Chondrocyte (in vitro differentiated cells): Measurements from ENCODE around the gene RNU7-1. TPM values are rescaled to one million over a fixed set of nuclear protein-coding genes. Genes with fewer than 3 reads are reported as not detected.
A peak's percentile ranks its signal among the peaks of the same experiment; 100 is the strongest.

Experiments
- DNase-seq: peaks from one replicate; pipeline ENCODE4 v3.0.0; 2021; ENCODE audit warnings: mixed read lengths, low spot score
- H3K27ac Mint-ChIP-seq: one replicate; pipeline ENCODE4 v1.8.0; 2021; ENCODE audit warnings: mild to moderate bottlenecking, moderate library complexity, mixed read lengths; ENCODE audit not compliant: unreplicated experiment
- H3K27me3 Mint-ChIP-seq: 2 replicates; pipeline ENCODE4 v1.8.0; 2021; ENCODE audit warnings: low read depth, mixed read lengths
- H3K36me3 Mint-ChIP-seq: 2 replicates; pipeline ENCODE4 v1.8.0; 2021; ENCODE audit warnings: low read depth, mixed read lengths
- H3K4me1 Mint-ChIP-seq: 2 replicates; pipeline ENCODE4 v1.8.0; 2021; ENCODE audit warnings: low read depth, mild to moderate bottlenecking, mixed read lengths
- H3K4me3 Mint-ChIP-seq: one replicate; pipeline ENCODE4 v1.8.0; 2021; ENCODE audit warnings: mild to moderate bottlenecking, moderate library complexity, mixed read lengths; ENCODE audit not compliant: unreplicated experiment
- H3K9me3 Mint-ChIP-seq: 2 replicates; pipeline ENCODE4 v1.8.0; 2021; ENCODE audit warnings: low read depth, mixed read lengths
- long read RNA-seq: library from polyadenylated mRNA; stranded (forward); transcript quantifications from one replicate; pipeline ENCODE4 v2.0.0, GENCODE V29; 2021
- total RNA-seq: library from RNA; stranded (reverse); gene quantifications from 3 replicates; pipeline ENCODE4 v1.2.1, GENCODE V29; 2021
- TF ChIP-seq, protein P1 (sequence below): fragments of 200-600 bp; sonication (generic); IDR thresholded peaks from 2 replicates; pipeline ENCODE4 v1.5.0; 2021; ENCODE audit warnings: antibody characterized with exemption, mild to moderate bottlenecking, moderate library complexity

The RNU7-1 gene
- not detected in 3 replicates for total RNA-seq
- long read RNA-seq, result 0 reads

DNA sequence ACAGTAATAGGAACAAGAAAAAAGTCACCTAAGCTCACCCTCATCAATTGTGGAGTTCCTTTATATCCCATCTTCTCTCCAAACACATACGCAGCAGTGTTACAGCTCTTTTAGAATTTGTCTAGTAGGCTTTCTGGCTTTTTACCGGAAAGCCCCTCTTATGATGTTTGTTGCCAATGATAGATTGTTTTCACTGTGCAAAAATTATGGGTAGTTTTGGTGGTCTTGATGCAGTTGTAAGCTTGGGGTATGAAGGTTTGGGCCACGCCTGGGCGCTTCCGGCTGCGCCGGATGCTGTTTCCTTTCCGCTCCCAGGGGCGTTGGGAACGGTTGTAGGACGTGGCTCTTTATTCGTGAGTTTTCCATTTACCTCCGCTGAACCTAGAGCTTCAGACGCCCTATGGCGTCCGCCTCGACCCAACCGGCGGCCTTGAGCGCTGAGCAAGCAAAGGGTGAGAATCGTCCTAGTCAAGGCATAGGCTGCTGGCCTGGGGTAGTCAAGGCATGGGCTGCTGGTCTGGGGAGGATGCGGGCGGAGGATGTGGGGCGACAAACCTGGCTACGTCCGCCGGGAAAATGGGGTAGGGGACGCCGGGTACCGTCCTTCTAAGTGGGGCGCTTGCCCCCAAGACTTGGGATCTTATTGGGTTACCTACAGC is at the start of gene RNU7-1, which contains the start of gene C12orf57:
Gene RNU7-1, plus strand, starts transcription at position 95 of the 659 bp plus-strand sequence.
Gene C12orf57, plus strand, starts transcription at position 301 of the 659 bp plus-strand sequence. Its CDS starts 100 bp downstream, at position 401.
- peaks cover 45% of the 10 kb centered on the region for H3K4me1 Mint-ChIP-seq
- H3K36me3 Mint-ChIP-seq, result peaks cover 16% of the 10 kb centered on the region
- no peak for DNase-seq

DNA sequence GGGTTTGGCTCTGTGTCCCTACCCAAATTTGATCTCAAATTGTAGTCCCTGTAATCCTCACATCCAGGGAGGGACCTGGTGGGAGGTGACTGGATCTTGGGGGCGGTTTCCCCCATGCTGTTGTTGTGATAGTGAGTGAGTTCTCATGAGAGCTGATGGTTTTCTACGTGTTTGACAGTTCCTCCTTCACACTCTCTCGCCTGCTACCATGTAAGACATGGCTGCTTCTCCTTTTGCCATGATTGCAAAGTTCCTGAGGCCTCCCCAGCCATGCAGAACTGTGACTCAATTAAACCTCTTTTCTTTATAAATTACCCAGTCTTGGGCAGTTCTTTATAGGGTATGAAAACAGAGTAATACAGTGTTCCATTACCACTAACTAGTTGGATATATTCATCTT is 49.3 kb upstream of the RNU7-1 start:
- DNase-seq, result peak; percentile 29
- H3K4me1 Mint-ChIP-seq, result peaks cover 28% of the 10 kb centered on the region
- H3K36me3 Mint-ChIP-seq, result no peaks in the 10 kb centered on the region
- no peaks in the 10 kb centered on the region for H3K27me3 Mint-ChIP-seq
- no peak overlapping the region for H3K4me3 Mint-ChIP-seq
- no peaks in the 10 kb centered on the region for H3K9me3 Mint-ChIP-seq
- H3K27ac Mint-ChIP-seq, result no peak overlapping the region
- TF ChIP-seq, protein P1, sequence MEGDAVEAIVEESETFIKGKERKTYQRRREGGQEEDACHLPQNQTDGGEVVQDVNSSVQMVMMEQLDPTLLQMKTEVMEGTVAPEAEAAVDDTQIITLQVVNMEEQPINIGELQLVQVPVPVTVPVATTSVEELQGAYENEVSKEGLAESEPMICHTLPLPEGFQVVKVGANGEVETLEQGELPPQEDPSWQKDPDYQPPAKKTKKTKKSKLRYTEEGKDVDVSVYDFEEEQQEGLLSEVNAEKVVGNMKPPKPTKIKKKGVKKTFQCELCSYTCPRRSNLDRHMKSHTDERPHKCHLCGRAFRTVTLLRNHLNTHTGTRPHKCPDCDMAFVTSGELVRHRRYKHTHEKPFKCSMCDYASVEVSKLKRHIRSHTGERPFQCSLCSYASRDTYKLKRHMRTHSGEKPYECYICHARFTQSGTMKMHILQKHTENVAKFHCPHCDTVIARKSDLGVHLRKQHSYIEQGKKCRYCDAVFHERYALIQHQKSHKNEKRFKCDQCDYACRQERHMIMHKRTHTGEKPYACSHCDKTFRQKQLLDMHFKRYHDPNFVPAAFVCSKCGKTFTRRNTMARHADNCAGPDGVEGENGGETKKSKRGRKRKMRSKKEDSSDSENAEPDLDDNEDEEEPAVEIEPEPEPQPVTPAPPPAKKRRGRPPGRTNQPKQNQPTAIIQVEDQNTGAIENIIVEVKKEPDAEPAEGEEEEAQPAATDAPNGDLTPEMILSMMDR, result no peak

More for the DNA sequence above, at the start of gene RNU7-1, which contains the start of gene C12orf57:
- no peaks in the 10 kb centered on the region for H3K9me3 Mint-ChIP-seq
- peak within 1 kb of the TSS; percentile 92 for H3K27ac Mint-ChIP-seq
- H3K27me3 Mint-ChIP-seq, result no peaks in the 10 kb centered on the region
- TF ChIP-seq, protein P1, result no peak
- H3K4me3 Mint-ChIP-seq, result peak within 1 kb of the TSS; percentile 91

- Mint-ChIP-seq H3K4me3 (no peak overlapping the region), H3K27ac (peak overlapping the region; percentile 81), H3K27me3 (no peaks in the 10 kb centered on the region), H3K4me1 (peaks cover 15% of the 10 kb centered on the region), H3K9me3 (no peaks in the 10 kb centered on the region), H3K36me3 (no peaks in the 10 kb centered on the region)
- TF ChIP-seq, protein P1, result no peak
- DNase-seq, result no peak
Observed at GRCh38 chr12:6896846-6897435, 46.7 kb upstream of the RNU7-1 start.

- H3K4me3 Mint-ChIP-seq, result no peak overlapping the region
- no peak overlapping the region for H3K27ac Mint-ChIP-seq
- H3K27me3 Mint-ChIP-seq, result no peaks in the 10 kb centered on the region
- peaks cover 13% of the 10 kb centered on the region for H3K4me1 Mint-ChIP-seq
- TF ChIP-seq, protein P1, result no peak
- H3K9me3 Mint-ChIP-seq, result no peaks in the 10 kb centered on the region
- no peaks in the 10 kb centered on the region for H3K36me3 Mint-ChIP-seq
- no peak for DNase-seq
Observed at GRCh38 chr12:6899427-6899826, 44.2 kb upstream of the RNU7-1 start.

DNA sequence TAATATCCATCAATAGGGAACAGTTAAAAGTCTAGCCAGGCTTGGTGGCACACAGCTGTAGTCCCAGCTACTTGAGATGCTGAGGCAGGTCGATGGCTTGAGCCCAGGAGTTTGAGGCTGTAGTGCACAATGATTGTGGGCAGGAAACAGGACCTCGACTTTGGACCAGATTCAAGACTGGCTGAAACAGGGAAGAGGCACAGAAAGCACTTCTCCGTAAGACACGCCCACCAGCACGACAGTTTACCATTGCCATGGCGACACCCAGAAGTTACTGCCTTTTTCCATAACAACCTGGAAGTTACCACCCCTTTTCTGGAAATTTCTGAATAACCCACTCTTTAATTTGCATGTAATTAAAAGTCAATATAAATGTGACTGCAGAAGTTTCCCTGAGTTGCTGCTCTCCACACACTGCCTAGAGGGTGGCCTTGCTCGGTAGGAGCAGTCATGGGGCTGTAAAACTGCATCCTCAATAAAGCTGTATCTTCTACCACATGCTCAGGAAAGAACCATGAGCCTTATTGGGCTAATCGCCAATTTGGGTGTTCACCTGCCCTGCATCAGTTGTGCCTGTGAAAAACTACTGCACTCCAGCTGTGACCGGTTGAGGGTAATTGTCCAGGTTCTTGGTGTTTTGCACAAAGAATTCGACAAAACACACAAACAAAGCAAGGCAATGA is 43.6 kb upstream of the RNU7-1 start:
- TF ChIP-seq, protein P1, result no peak
- H3K4me3 Mint-ChIP-seq, result no peak overlapping the region
- peaks cover 13% of the 10 kb centered on the region for H3K4me1 Mint-ChIP-seq
- H3K36me3 Mint-ChIP-seq, result no peaks in the 10 kb centered on the region
- no peak for DNase-seq
- H3K27ac Mint-ChIP-seq, result no peak overlapping the region
- H3K27me3 Mint-ChIP-seq, result no peaks in the 10 kb centered on the region
- H3K9me3 Mint-ChIP-seq, result no peaks in the 10 kb centered on the region
